22Rv1 (cell line): ENCODE measurements around the gene CD200R1L.

Experiments
- H3K27ac ChIP-seq: fragments of 450-650 bp; 2 replicates; pipeline ENCODE4 v1.5.1; 2017
- ZFX ChIP-seq: fragments of 450-650 bp; IDR thresholded peaks from 2 replicates; pipeline ENCODE4 v1.6.1; 2017; ENCODE audit warnings: antibody characterized with exemption, borderline replicate concordance
- TF ChIP-seq, protein P1 (sequence below): fragments of 450-650 bp; IDR thresholded peaks from 2 replicates; pipeline ENCODE4 v1.5.1; 2017; ENCODE audit warnings: mild to moderate bottlenecking

CD200R1L gene

DNA sequence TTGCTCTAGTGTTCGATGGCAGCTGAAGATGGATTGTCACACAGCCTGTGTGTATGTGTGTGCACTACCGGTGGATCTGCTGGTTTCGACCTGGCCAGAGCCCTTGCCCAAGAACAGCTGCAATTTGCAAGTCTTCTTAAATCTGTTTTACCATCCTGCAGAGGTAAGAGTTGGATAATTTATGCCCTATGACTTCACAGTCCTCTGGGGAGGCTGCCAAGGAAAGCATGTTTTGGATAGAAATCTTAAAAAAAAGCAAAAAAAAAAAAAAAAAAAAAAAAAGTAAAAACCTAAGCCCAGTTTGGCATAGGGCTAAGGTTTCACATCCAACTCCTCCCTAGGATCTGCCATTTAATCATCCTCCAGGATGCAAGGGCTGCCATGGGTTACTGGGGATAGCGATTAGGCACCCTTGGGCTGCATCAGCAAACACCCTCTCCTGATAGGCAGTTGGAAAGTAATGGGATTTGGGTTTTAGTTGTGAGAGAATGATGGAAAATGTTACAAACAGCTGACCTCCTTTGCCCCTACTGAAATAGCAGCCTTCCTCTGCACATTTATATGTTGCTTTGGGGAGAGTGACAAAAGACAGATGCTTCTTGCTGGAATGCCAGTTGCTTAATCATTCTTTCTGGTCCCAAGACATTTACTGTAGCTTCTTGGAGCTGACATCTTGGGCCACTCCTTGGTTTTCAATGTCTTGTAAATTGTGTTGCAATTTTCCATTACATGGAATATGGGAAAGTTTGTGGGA lies 35.4 kb downstream of the CD200R1L start:
- no peak overlapping the region for H3K27ac ChIP-seq
- no peak for TF ChIP-seq ZFX
- TF ChIP-seq, protein P1, sequence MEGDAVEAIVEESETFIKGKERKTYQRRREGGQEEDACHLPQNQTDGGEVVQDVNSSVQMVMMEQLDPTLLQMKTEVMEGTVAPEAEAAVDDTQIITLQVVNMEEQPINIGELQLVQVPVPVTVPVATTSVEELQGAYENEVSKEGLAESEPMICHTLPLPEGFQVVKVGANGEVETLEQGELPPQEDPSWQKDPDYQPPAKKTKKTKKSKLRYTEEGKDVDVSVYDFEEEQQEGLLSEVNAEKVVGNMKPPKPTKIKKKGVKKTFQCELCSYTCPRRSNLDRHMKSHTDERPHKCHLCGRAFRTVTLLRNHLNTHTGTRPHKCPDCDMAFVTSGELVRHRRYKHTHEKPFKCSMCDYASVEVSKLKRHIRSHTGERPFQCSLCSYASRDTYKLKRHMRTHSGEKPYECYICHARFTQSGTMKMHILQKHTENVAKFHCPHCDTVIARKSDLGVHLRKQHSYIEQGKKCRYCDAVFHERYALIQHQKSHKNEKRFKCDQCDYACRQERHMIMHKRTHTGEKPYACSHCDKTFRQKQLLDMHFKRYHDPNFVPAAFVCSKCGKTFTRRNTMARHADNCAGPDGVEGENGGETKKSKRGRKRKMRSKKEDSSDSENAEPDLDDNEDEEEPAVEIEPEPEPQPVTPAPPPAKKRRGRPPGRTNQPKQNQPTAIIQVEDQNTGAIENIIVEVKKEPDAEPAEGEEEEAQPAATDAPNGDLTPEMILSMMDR, result no peak

DNA sequence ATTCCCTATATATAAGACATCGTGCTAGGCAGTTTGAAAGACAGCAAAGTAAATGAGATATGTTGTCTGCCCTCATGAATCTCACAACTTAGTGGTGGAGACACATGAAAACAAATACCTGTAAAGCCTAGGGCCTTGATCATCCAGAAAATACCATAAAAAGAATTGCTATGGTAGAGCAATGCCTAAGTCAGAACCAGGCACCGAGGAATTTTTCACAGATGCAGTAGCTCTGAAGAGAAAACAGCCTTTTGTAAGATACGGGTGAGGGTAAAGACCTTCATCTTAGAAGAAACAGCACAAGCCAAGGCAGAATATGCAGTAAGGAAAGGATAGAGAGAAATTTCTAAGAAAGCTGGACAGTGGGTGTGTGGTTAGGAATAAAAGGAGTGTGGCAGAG lies 36.1 kb downstream of the CD200R1L start:
- TF ChIP-seq ZFX, result no peak
- TF ChIP-seq, protein P1, result no peak
- no peak overlapping the region for H3K27ac ChIP-seq

DNA sequence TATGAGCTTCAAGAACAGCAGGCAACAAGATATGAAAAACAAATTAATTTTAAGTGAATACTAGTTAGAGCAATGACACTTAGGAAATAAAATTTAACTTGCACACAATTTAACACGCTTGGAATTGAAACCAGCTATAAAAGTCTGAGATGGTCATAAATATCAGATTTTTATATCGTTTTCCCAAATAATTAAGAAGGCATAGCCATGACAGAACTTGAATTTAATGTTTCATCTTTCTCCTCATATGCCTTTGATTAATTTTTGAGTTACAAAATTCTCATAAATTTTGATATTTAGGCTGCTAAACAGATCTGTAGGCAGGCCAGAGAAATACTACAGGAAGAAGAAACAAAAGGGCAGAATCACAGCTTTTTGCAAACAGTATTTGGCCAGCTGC lies 38.5 kb downstream of the CD200R1L start:
- H3K27ac ChIP-seq, result no peak overlapping the region
- no peak for TF ChIP-seq ZFX

DNA sequence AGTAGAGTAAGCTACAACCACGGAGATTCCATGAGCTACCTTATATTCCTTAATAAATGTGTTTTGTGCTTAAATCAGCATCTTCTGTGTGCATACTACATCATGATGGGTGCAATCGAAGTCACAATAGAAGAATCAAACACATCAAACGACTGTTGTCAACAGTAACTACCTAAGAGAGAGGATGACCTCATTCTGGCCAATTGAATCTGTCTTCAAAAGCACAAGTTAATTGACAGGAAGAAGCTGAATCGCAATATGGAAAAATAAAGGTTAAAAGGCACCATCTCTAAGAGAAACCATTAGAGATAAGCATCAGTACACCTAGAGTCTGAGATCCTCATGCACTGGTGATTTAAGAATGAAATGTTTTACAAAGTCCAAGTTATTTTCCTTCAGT lies 39.0 kb downstream of the CD200R1L start:
- no peak for TF ChIP-seq ZFX
- TF ChIP-seq, protein P1, result no peak
- no peak overlapping the region for H3K27ac ChIP-seq

DNA sequence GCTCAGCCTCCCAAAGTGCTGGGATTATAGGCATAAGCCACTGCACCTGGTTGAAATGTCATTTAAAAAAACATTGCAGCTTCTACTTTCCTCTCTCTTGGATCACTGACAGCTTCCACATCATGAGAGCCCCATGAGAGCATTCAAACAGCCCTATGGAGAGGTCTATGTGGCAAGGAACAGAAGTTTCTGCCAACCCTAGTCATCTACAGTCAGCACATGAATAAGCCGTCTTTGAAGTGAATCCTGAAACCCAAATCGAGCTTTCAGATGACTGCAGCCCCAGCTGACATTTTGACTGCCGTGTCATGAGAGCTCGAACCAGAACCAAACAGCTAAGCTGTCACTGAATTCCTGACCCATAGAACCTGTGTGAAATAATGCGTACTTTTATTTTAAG lies 39.8 kb downstream of the CD200R1L start:
- TF ChIP-seq ZFX, result no peak
- TF ChIP-seq, protein P1, result no peak
- no peak overlapping the region for H3K27ac ChIP-seq

DNA sequence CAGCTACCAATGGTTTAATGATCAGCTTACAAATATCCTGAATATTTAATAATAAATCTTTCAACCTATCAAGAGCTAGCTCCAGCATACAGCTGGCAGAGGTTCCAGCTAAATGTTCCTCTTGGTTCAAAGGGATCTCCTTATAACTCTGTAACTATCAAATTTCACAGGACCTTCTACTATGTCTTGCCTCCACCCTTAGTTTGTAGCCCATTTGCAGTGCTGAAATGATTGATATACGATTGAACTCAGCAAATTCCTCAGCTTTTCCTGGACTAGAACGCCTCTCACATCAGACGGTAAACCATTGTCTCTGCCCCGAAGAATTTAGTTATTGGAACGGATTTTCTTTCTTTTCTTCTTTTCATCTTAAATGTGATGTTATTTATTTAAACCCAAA lies 41.5 kb downstream of the CD200R1L start:
- TF ChIP-seq, protein P1, result no peak
- no peak for TF ChIP-seq ZFX
- H3K27ac ChIP-seq, result no peak overlapping the region

DNA sequence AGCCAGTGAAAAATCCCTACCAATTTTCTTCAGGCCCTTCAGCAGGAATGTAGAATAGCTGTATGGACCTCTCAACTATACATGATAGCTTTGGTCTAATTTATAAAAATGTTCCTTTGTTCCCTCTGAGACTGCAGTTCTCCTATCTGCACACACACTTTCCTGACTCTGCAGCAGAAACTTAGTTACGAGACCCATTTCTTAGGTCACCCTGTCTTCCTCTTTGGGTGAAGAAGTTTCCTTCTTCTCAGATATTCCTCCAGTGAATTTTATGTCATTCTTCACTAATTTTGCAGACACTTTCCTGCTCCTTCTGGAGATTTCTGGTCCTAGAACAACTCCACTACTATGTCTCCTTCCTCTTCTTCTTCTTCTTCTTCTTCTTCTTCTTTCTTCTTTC lies 42.6 kb downstream of the CD200R1L start:
- no peak for TF ChIP-seq ZFX

DNA sequence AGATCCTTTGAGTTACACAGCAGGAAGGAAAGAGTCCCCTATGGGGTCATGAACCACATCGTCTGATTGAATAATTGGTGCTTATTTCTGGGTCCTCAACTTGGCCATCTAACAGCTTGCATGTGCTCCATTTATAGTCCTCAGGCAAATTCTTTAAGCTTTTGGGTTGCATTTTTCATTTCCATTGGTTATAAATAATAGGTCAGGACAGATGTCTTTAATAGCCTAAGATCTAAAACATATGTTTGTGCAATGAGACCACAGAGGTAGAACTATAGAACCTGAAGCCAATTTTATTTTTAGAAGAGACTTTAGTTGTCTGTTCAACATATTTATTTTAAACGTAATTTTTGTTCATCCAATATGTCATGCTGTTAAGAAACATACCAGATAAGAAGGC lies 43.2 kb downstream of the CD200R1L start:
- no peak overlapping the region for H3K27ac ChIP-seq
- TF ChIP-seq, protein P1, result no peak
- TF ChIP-seq ZFX, result no peak

More for the DNA sequence above, 42.6 kb downstream of the CD200R1L start:
- H3K27ac ChIP-seq, result no peak overlapping the region
